IMR-90 (cell line): ENCODE measurements around the gene RABEP2. TPM values are rescaled to one million over a fixed set of nuclear protein-coding genes. Genes with fewer than 3 reads are reported as not detected.
"Not testable (repeated sequence)": the region's sequence is repeated elsewhere in the genome, so short reads cannot be mapped to it uniquely, and the experiment has no call there.

Source experiments
- ATAC-seq: fragments of 200-7000 bp; cut with Tn5 transposase; 2 replicates; pipeline ENCODE4 v1.9.1; 2020; ENCODE audit warnings: low read depth, mild to moderate bottlenecking, moderate library complexity
- BruUV-seq: library from RNA; stranded (reverse); fragments of 400-500 nt; replicated peaks from 2 replicates; lab custom pipeline; 2021; lab: Mats Ljungman, UMichigan
- CTCF ChIA-PET: fragments of 300-600 bp; formaldehyde crosslinking; extraction: SDS; loops from one replicate; lab custom pipeline; 2021; ENCODE audit warnings: antibody characterized with exemption; lab: Yijun Ruan, JAX
- POLR2A ChIA-PET: fragments of 300-600 bp; sonication (Branson Sonifier 250); formaldehyde crosslinking; loops from one replicate; lab custom pipeline; 2022; ENCODE audit warnings: antibody characterized with exemption; ENCODE audit not compliant: unreplicated experiment; lab: Charles Lee
- DNase-seq: peaks from one replicate; pipeline ENCODE4 v3.0.0; 2013
- H2AFZ ChIP-seq: replicated peaks from 2 replicates; pipeline ENCODE3; 2013; ENCODE audit warnings: low read length, mild to moderate bottlenecking; ENCODE audit not compliant: poor library complexity
- H2AK5ac ChIP-seq: 2 replicates; pipeline ENCODE4 v1.6.1; 2013; ENCODE audit warnings: low read depth, low read length, inconsistent platforms
- H2AK9ac ChIP-seq: replicated peaks from 2 replicates; pipeline ENCODE3; 2013; ENCODE audit warnings: mild to moderate bottlenecking, low read depth, low read length, moderate library complexity; ENCODE audit not compliant: poor library complexity
- H2BK120ac ChIP-seq: 2 replicates; pipeline ENCODE4 v1.6.1; 2013; ENCODE audit warnings: low read depth, low read length, inconsistent platforms
- H2BK15ac ChIP-seq: 3 replicates; pipeline ENCODE4 v1.6.1; 2013; ENCODE audit warnings: low read depth, low read length, inconsistent platforms
- H2BK20ac ChIP-seq: 2 replicates; pipeline ENCODE4 v1.6.1; 2013; ENCODE audit warnings: low read depth, mild to moderate bottlenecking, inconsistent platforms, low read length, moderate library complexity
- H2BK5ac ChIP-seq: 2 replicates; pipeline ENCODE4 v1.6.1; 2013; ENCODE audit warnings: mild to moderate bottlenecking, low read depth, low read length, inconsistent platforms; ENCODE audit not compliant: poor library complexity, severe bottlenecking
- H3K14ac ChIP-seq: replicated peaks from 2 replicates; pipeline ENCODE4 v1.6.1; 2013; ENCODE audit warnings: low read depth, low read length, inconsistent platforms
- H3K18ac ChIP-seq: 2 replicates; pipeline ENCODE4 v1.6.1; 2013; ENCODE audit warnings: low read depth, low read length, control low read depth
- H3K23ac ChIP-seq: 2 replicates; pipeline ENCODE4 v1.6.1; 2013; ENCODE audit warnings: low read depth, low read length, inconsistent platforms
- H3K27ac ChIP-seq: 2 replicates; pipeline ENCODE4 v1.5.1; 2013; ENCODE audit warnings: mild to moderate bottlenecking, control low read depth, low read length; ENCODE audit not compliant: insufficient read depth
- H3K27me3 ChIP-seq: 2 replicates; pipeline ENCODE4 v1.6.1; 2013; ENCODE audit warnings: low read length; ENCODE audit not compliant: control insufficient read depth, insufficient read depth
- H3K36me3 ChIP-seq: 2 replicates; pipeline ENCODE4 v1.6.1; 2013; ENCODE audit warnings: low read length, mixed read lengths; ENCODE audit not compliant: control insufficient read depth, insufficient read depth
- H3K4ac ChIP-seq: 2 replicates; pipeline ENCODE4 v1.6.1; 2013; ENCODE audit warnings: low read depth, low read length, inconsistent platforms
- H3K4me1 ChIP-seq: 2 replicates; pipeline ENCODE4 v1.6.1; 2013; ENCODE audit warnings: low read length, mixed read lengths; ENCODE audit not compliant: control insufficient read depth, insufficient read depth
- H3K4me2 ChIP-seq: 2 replicates; pipeline ENCODE4 v1.6.1; 2013; ENCODE audit warnings: low read depth, mild to moderate bottlenecking, control low read depth, low read length, moderate library complexity
- H3K4me3 ChIP-seq: 2 replicates; pipeline ENCODE4 v1.5.1; 2013; ENCODE audit warnings: low read depth, mild to moderate bottlenecking, control low read depth, low read length, moderate library complexity; ENCODE audit not compliant: insufficient read depth
- H3K56ac ChIP-seq: 2 replicates; pipeline ENCODE4 v1.6.1; 2013; ENCODE audit warnings: low read length, inconsistent platforms; ENCODE audit not compliant: insufficient read depth; ENCODE audit errors: extremely low read depth
- H3K79me1 ChIP-seq, 2 experiments: 2 replicates each; pipeline ENCODE4 v1.6.1; 2013; ENCODE audit warnings: low read length in 2 of 2, inconsistent platforms in 1 of 2, low read depth in 1 of 2
- H3K9ac ChIP-seq: 2 replicates; pipeline ENCODE4 v1.6.1; 2013; ENCODE audit warnings: low read depth, low read length, control low read depth
- H3K9me1 ChIP-seq: 2 replicates; pipeline ENCODE4 v1.6.1; 2013; ENCODE audit warnings: low read length, inconsistent platforms; ENCODE audit not compliant: insufficient read depth
- H3K9me3 ChIP-seq: 2 replicates; pipeline ENCODE4 v1.6.1; 2013; ENCODE audit warnings: low read length; ENCODE audit not compliant: control insufficient read depth, insufficient read depth
- H4K20me1 ChIP-seq: 2 replicates; pipeline ENCODE4 v1.6.1; 2013; ENCODE audit warnings: low read length, inconsistent platforms; ENCODE audit not compliant: insufficient read depth
- H4K5ac ChIP-seq: 2 replicates; pipeline ENCODE4 v1.6.1; 2013; ENCODE audit warnings: mild to moderate bottlenecking, low read depth, low read length, control low read depth
- H4K8ac ChIP-seq, 2 experiments: 2 replicates each; pipeline ENCODE4 v1.6.1; 2013; ENCODE audit warnings: low read depth in 2 of 2, low read length in 2 of 2, control low read depth in 1 of 2, inconsistent platforms in 1 of 2
- H4K91ac ChIP-seq: 2 replicates; pipeline ENCODE4 v1.6.1; 2013; ENCODE audit warnings: low read depth, low read length, inconsistent platforms; ENCODE audit not compliant: insufficient read depth
- WGBS, 2 experiments: methylation state at CpG; one replicate each; pipeline versions ENCODE4 v1.1.5 to v1.1.7; 2013; ENCODE audit warnings: missing lambda C conversion rate in 2 of 2; ENCODE audit not compliant: insufficient read length in 1 of 2; ENCODE audit errors: extremely low coverage in 2 of 2; 5-methylcytosine and 5-hydroxymethylcytosine counted together
- dilution Hi-C: fragments of 300-500 bp; cut with HindIII; formaldehyde crosslinking; loops from one replicate; pipeline ENCODE4 v1.14.3; 2018; ENCODE audit warnings: low sequenced_read_pairs; ENCODE audit not compliant: unreplicated experiment
- in situ Hi-C: fragments of 300-500 bp; cut with MboI; formaldehyde crosslinking; loops from 3 replicates; pipeline ENCODE4 v1.14.3; 2019; ENCODE audit warnings: low sequenced_read_pairs, inconsistent platforms, mixed read lengths
- intact Hi-C: fragments of 100-400 bp; cut with micrococcal nuclease; formaldehyde crosslinking; loops from 2 replicates; pipeline ENCODE4 v1.10.0; 2022
- polyA plus RNA-seq, 3 experiments: library from polyadenylated mRNA; depleted of rRNA; stranded (reverse); fragments of >200 nt; gene quantifications; 2 replicates each; pipeline ENCODE4 v1.2.3, GENCODE V29; 2012; ENCODE audit warnings: low replicate concordance in 1 of 3
- total RNA-seq: library from RNA; depleted of rRNA; stranded (reverse); fragments of >200 nt; gene quantifications from 2 replicates; pipeline ENCODE4 v1.2.3, GENCODE V29; 2012

The RABEP2 gene
- total and polyA plus RNA-seq, 2 of the 4 experiments (the other 2 are of a cell fraction), result 12.2 to 20.0 TPM

DNA sequence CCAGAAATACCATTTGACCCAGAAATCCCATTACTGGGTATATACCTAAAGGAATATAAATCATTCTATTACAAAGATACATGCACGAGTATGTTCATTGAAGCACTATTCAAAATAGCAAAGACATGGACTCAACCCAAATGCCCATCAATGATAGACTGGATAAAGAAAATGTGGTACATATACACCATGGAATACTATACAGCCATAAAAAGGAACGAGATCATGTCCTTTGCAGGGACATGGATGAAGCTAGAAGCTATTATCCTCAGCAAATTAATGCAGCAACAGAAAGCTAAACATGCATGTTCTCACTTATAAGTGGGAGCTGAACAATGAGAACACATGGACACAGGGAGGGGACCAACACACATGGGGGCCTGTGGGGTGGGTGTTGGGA is 1.2 kb upstream of the RABEP2 start:
- DNase-seq, H3K27me3 ChIP-seq, H3K14ac ChIP-seq, H2BK20ac ChIP-seq, H3K36me3 ChIP-seq, H3K18ac ChIP-seq, H3K9ac ChIP-seq, H3K9me1 ChIP-seq, H3K4me3 ChIP-seq, BruUV-seq, H3K4me1 ChIP-seq, H2BK5ac ChIP-seq, H3K23ac ChIP-seq, H2BK120ac ChIP-seq, H2AK9ac ChIP-seq, H2AK5ac ChIP-seq, H4K91ac ChIP-seq, H4K20me1 ChIP-seq, H3K9me3 ChIP-seq, in situ Hi-C loops, H3K27ac ChIP-seq, H3K4ac ChIP-seq, H3K56ac ChIP-seq, ATAC-seq, H3K4me2 ChIP-seq, H4K5ac ChIP-seq, dilution Hi-C loops, H4K8ac ChIP-seq, H2BK15ac ChIP-seq, H2AFZ ChIP-seq: not testable (repeated sequence)
- WGBS, 2 experiments, result no CpG with 5 or more reads among the region's 2 CpGs
- peaks cover 0 to 13% of the 10 kb centered on the region in 2 experiments; a peak in 3 of 4 replicates for H3K79me1 ChIP-seq
- CTCF ChIA-PET, result interaction anchor here (1.1 kb wide), 1 partner anchor 19 kb away, joined by 5 read pairs; no protein-coding TSS in a partner anchor
- POLR2A ChIA-PET, result interaction anchor here (0.7 kb wide), 1 partner anchor 17 kb away, joined by 4 read pairs; no protein-coding TSS in a partner anchor
- intact Hi-C loops, result loop anchor here (5.0 kb wide), 1 partner anchor 64 kb away; the partner anchor contains the start of gene SH2B1
